Measurements from ENCODE around the gene SPTB.

SPTB gene

GRCh38 chr14:64698903-64699302, 180.8 kb downstream of the SPTB start:
- H3K4me3 ChIP-seq (ENCODE audit: low read length): no peak overlapping the region
- TF ChIP-seq, protein P1, sequence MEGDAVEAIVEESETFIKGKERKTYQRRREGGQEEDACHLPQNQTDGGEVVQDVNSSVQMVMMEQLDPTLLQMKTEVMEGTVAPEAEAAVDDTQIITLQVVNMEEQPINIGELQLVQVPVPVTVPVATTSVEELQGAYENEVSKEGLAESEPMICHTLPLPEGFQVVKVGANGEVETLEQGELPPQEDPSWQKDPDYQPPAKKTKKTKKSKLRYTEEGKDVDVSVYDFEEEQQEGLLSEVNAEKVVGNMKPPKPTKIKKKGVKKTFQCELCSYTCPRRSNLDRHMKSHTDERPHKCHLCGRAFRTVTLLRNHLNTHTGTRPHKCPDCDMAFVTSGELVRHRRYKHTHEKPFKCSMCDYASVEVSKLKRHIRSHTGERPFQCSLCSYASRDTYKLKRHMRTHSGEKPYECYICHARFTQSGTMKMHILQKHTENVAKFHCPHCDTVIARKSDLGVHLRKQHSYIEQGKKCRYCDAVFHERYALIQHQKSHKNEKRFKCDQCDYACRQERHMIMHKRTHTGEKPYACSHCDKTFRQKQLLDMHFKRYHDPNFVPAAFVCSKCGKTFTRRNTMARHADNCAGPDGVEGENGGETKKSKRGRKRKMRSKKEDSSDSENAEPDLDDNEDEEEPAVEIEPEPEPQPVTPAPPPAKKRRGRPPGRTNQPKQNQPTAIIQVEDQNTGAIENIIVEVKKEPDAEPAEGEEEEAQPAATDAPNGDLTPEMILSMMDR (conservative IDR thresholded peaks at IDR 0.05; ENCODE audit: low read length): no peak
- DNase-seq (ENCODE audit: low read depth): no peak

DNA sequence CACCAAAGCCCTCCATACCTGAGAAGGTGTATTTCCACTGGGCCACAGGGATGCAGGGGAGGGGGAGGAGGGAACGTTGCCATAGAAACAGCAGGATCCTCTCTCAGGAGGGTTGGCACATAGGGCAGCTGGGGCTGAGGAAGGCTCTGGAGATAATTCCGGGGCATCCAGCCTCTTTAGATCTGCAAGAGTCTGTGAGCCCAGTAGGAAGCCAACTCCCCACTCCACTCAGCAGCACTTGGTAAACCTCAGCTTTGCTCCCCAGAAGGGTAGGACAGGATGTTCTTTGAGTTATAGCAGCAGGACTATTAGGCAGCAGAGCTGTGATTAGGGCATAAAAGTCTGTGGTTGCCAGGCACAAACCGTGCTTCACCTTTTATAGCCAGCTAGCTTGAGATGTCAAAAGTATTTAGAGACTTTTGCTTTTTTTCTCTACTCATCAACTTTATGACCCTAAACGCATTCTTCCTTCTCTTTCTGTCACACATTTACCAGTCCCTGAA, 183.3 kb downstream of the SPTB start:
- DNase-seq (ENCODE audit: low read depth): no peak
- TF ChIP-seq, protein P1 (conservative IDR thresholded peaks at IDR 0.05; ENCODE audit: low read length): no peak
- H3K4me3 ChIP-seq (ENCODE audit: low read length): no peak overlapping the region
